Measurements from ENCODE around the gene CCDC197. TPM values are rescaled to one million over a fixed set of nuclear protein-coding genes. Genes with fewer than 3 reads are reported as not detected.

Gene CCDC197
- total RNA-seq, 1 donor: not detected

DNA sequence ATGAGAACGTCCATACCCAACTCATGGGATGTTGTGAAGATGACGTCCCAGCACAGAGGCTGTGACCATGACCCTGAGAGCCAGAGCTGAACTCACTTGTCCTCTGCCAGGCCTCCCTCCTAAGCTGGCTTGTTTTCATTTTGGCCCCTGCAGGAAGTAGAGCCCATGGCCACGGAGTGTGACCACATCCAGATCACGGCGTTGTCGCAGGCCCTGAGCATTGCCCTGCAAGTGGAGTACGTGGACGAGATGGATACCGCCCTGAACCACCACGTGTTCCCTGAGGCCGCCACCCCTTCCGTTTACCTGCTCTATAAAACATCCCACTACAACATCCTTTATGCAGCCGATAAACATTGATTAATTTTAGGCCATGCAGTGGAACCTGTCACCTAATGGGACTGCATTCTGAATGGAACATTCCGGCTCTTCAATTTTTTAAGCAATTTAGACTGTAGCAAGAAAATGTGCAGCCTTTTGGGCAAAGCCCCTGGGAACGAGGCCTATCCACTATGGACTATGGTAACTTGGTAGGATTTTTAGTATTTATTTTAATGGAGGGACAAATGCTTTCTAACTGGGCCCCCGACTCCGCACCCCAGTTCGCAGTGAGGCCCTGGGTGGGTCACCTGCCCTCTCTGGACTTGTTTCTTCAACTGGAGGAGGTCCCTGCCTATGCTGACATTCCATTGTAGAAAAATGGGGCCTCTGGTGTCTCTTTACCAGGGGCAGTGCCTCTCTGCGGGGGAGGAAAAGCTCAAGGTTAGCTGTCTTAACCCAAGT, 48.7 kb downstream of the CCDC197 start:
- H2AFZ ChIP-seq (ENCODE audit: low read length): no peak overlapping the region
- TF ChIP-seq, protein P1, sequence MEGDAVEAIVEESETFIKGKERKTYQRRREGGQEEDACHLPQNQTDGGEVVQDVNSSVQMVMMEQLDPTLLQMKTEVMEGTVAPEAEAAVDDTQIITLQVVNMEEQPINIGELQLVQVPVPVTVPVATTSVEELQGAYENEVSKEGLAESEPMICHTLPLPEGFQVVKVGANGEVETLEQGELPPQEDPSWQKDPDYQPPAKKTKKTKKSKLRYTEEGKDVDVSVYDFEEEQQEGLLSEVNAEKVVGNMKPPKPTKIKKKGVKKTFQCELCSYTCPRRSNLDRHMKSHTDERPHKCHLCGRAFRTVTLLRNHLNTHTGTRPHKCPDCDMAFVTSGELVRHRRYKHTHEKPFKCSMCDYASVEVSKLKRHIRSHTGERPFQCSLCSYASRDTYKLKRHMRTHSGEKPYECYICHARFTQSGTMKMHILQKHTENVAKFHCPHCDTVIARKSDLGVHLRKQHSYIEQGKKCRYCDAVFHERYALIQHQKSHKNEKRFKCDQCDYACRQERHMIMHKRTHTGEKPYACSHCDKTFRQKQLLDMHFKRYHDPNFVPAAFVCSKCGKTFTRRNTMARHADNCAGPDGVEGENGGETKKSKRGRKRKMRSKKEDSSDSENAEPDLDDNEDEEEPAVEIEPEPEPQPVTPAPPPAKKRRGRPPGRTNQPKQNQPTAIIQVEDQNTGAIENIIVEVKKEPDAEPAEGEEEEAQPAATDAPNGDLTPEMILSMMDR (IDR thresholded peaks at IDR 0.05; ENCODE audit: extremely low read depth, low read depth, low read length): no peak
- no peaks in the 10 kb centered on the region for H3K79me2 ChIP-seq (ENCODE audit: insufficient read depth, low read length)
- H3K4me2 ChIP-seq (ENCODE audit: insufficient read depth, low read length): no peak overlapping the region
- H3K9me3 ChIP-seq (ENCODE audit: low read depth, low read length): no peaks in the 10 kb centered on the region
- peaks cover 24% of the 10 kb centered on the region for H4K20me1 ChIP-seq (ENCODE audit: insufficient read depth, low read length)
- H3K27me3 ChIP-seq (ENCODE audit: insufficient read depth, low read length): no peaks in the 10 kb centered on the region
- no peak overlapping the region for H3K4me3 ChIP-seq (ENCODE audit: insufficient read depth, low read length)
- H3K36me3 ChIP-seq (ENCODE audit: insufficient read depth, low read length): peaks cover 50% of the 10 kb centered on the region
- peaks cover 23% of the 10 kb centered on the region for H3K4me1 ChIP-seq (ENCODE audit: insufficient read depth, low read length)
- H3K27ac ChIP-seq (ENCODE audit: low read depth, low read length): no peak overlapping the region
- no peak for DNase-seq (ENCODE audit: insufficient read length, low spot score, missing footprints)

DNA sequence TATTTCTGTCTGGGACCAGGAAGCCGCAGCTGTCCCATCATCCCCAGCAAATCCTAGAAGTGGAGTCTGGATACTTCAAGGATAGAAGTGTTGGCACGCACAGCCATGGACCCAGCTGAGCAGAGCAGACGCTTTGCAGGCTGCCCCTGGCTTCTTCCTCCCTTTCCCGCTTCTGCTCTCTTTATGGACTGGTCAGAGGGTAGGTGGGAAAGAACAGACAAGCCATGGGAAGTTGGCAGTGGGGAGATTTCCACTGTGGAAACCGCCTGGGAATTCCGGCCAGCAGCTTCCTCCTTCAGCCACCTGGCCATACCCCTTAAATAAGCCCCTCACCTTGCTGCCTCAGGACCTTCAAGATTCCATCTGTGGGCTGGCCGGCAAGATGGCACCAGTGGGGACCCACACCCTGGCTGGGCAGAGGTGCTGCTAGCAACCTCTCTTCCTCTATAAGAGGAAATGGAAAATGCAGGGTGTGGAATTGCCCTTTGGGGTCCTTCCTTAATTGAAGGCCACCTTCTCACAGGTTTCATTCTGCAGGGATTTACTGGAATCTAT, 49.7 kb downstream of the CCDC197 start:
- no peak overlapping the region for H3K4me3 ChIP-seq (ENCODE audit: insufficient read depth, low read length)
- no peaks in the 10 kb centered on the region for H3K79me2 ChIP-seq (ENCODE audit: insufficient read depth, low read length)
- H3K27ac ChIP-seq (ENCODE audit: low read depth, low read length): no peak overlapping the region
- H4K20me1 ChIP-seq (ENCODE audit: insufficient read depth, low read length): peaks cover 25% of the 10 kb centered on the region
- H2AFZ ChIP-seq (ENCODE audit: low read length): no peak overlapping the region
- TF ChIP-seq, protein P1 (IDR thresholded peaks at IDR 0.05; ENCODE audit: extremely low read depth, low read depth, low read length): no peak
- no peak for DNase-seq (ENCODE audit: insufficient read length, low spot score, missing footprints)
- H3K27me3 ChIP-seq (ENCODE audit: insufficient read depth, low read length): no peaks in the 10 kb centered on the region
- peaks cover 19% of the 10 kb centered on the region for H3K4me1 ChIP-seq (ENCODE audit: insufficient read depth, low read length)
- H3K4me2 ChIP-seq (ENCODE audit: insufficient read depth, low read length): no peak overlapping the region
- H3K9me3 ChIP-seq (ENCODE audit: low read depth, low read length): no peaks in the 10 kb centered on the region
- H3K36me3 ChIP-seq (ENCODE audit: insufficient read depth, low read length): peaks cover 58% of the 10 kb centered on the region

- H3K9me3 ChIP-seq (ENCODE audit: low read depth, low read length): no peaks in the 10 kb centered on the region
- no peak overlapping the region for H3K4me2 ChIP-seq (ENCODE audit: insufficient read depth, low read length)
- no peak overlapping the region for H3K27ac ChIP-seq (ENCODE audit: low read depth, low read length)
- H3K36me3 ChIP-seq (ENCODE audit: insufficient read depth, low read length): peaks cover 66% of the 10 kb centered on the region
- TF ChIP-seq, protein P1 (IDR thresholded peaks at IDR 0.05; ENCODE audit: extremely low read depth, low read depth, low read length): no peak
- H3K27me3 ChIP-seq (ENCODE audit: insufficient read depth, low read length): no peaks in the 10 kb centered on the region
- no peak overlapping the region for H3K4me3 ChIP-seq (ENCODE audit: insufficient read depth, low read length)
- H4K20me1 ChIP-seq (ENCODE audit: insufficient read depth, low read length): peaks cover 27% of the 10 kb centered on the region
- no peak for DNase-seq (ENCODE audit: insufficient read length, low spot score, missing footprints)
- no peaks in the 10 kb centered on the region for H3K79me2 ChIP-seq (ENCODE audit: insufficient read depth, low read length)
- H3K4me1 ChIP-seq (ENCODE audit: insufficient read depth, low read length): peaks cover 11% of the 10 kb centered on the region
- no peak overlapping the region for H2AFZ ChIP-seq (ENCODE audit: low read length)
Observed at GRCh38 chr14:94047581-94047980, 50.5 kb downstream of the CCDC197 start.
